ENCODE measurements around the gene GPC1.

GPC1 gene

DNA sequence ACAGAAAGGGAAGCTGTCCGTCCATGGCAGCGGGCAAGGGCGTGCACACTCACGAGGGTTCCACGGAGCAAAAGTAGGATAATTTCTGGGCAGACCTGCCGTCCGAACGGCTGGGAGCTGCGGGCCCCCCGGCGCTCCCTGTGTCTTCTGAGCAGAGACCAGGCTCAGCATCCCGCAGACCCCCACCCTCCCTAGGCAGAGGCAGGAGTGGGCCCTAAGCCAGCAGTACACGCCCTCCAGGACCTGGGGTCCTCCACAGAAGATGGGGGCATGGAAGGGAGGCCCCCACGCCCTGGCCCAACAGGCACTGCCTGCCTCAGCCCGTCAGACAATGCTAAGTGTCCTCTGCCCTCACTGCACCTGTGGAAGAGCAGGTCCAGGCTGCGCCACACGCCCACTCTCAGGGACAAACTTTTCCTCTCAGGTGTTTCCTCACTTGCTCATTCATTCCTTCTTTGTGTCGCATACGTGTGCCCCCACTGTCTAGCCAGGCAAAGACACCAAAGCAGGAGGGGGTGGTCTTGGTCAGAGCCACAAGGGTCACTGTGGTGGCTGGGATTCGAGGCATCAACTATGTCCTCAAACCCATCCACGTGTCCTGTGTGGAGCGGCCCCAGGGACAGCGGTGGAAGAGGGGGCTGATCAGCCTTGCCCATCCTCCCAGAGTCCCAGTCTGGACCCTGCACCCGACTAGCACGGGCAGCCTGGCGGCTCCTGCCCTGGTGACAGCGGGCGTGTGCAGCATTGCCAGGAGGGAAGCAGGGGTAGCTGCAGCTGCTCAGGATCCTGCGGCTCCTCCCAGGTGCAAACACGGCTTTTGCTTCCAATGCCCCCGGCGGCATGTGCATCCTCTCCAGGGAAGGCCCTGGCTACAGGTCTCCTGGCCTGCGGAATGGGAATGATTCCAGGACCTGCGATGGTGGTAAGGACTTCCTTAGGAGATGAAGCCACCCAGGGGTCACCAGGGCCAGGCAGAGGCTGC, 2.4 kb upstream of the GPC1 start:
- no peak for DNase-seq

DNA sequence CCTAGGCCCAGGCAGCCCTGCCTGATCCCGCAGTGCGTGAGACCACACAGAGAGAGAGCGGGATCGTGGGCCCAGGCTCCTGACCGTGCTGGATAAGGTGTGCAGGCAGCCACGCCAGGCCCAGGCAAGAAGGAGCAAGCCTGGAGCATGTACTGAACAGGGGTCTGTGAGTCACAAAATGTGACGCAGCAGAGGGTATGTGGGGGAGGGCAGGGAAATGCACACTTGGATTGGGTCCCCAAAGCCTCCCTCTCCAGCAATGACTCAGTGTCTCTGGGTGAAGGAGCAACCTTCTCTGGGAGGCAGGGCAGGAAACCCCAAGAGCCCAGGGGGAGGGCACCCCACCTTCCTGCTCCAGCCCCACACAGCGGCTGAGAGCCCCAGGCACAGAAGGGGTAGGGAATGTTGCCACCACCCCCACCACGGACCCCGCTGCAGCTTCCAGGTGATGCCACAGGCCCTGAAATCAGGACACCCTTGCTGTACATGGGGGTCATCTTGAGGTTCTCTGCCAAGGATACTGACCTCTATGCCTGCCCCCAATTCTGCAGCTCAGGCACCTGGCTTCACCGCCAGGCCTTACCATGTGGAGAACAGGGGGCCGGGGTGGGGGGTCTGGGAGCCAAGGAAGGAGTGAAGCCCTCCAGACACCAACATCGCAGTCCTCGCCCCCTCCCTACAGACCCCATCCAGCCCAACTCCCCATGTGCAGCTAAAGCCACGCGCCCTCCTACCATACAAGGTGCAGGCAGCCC, 1.3 kb upstream of the GPC1 start:
- no peak for DNase-seq

DNA sequence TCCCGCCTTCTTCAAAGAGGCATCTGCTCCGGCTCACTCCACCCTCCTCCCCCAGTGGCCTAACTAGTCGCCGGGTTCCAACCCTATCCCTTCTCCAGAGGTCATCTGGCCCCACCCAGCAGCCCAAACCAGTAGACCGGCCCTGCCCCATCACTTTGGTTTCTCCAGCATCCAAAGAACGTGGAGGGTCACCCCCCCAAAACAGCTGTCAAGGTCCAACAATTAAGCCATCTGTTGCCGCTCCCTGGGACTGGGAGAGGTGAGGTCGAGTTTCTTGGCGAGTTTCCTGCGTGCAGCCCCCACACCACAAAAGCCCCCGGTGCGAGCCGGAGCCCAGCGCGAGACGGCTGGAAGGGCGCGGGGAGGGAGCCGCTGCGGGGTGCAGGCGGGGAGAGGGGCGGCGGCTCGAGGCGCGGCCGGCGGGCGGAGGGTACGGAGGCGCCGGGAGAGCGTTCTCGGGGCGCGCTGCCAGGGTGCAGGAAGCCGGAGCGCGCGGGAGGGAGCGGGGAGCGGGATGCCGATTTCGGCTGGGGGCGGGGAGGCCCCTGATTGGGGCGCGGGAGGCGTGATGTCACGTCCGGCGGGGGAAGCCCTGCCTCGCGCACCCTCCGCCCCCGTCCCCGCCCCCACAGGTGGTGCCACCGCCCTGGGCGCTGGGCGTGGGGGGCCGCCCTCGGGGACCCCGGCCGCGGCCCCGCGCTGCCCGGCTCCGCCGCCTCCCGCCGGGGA, 571 bp upstream of the GPC1 start:
- peak; percentile 85 for DNase-seq

DNA sequence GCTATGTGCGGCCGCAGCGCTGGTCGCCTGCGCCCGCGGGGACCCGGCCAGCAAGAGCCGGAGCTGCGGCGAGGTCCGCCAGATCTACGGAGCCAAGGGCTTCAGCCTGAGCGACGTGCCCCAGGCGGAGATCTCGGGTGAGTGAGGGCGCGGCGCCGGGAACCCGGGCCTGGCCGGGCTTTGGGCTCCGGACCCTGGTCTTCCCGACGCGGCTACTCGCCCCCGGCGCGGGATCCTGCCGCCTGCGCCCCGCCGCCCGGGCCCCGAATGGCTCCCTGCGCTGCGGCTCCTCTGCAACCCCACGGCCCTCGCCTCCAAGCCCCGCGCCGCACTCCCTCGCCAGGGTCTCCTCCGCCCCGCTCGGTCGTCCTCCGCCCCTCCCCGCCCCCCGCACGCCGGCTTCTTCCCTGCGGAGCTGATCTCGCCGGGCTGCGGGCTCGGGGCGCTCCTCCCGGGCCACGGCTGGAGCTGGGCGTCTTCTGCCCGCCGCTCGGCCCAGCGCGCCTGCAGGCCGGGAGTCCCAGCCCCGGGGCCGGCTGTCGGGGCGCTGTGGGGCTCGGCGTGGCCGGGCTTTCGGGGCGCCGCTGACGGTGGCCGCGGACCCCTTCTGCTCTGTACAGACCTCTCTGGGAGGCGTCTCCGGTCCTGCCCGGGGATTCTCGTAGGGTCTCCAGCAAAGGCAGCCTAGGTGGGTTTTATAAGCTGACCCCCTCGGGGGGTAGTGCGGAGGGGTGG, 652 bp downstream of the GPC1 start:
- DNase-seq = no peak

DNA sequence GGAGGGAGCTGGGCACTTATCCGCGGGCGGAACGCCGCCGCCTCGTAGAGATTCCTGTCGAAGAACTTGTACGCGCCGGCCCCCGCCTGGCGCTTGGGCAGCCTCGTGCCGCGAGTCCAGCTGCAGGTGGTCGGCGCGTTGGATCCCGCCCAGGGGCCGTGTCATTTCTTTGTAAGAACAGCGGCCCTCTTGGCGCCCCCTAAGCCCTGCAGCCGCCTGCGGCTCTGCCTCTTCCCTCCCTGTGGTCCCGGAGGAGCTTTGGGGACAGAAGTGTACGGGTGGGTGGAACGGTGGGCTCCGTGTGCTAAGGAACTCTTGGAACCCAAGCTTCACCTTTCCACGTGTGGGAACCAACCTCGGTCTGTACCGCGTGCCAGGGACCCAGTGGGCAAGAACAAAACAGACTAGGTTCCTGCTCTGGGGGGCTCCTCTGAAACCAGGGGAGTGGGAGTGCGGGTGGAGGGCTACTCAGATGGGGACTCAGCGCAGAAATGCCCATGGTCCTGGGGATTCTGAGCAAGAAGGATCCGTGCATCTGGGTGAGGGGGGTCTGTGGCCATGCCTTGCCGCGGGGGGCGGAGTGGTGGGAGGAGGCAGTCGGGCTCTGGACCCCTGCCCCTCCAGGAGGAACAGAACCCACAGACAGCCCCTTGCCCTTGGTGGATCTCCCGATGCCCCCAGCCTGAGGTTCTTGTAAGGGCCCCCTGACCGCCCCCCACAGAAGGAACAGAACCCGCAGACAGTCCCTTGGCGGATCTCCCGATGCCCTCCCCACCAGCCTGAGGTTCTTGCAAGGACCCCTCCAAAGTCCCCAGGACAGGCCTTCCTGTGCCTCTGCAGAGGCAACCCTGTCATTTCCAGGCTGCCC, 1.5 kb downstream of the GPC1 start:
- DNase-seq = no peak

DNA sequence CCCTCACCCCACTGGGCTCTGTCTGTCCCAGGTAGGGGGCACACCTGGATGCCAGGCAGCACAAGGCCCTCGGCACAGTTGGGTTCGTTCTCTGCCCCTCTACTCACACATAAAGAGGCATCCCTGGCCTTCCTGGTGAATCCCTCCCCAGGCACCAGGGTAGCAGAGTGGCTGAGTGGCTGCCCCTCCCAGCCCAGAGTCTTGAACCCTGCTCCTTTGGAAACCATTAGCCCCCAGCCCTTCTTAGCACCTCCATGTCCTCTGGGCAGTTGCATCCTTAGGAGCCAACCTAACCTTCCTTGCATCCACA, 2.0 kb downstream of the GPC1 start:
- DNase-seq = no peak

DNA sequence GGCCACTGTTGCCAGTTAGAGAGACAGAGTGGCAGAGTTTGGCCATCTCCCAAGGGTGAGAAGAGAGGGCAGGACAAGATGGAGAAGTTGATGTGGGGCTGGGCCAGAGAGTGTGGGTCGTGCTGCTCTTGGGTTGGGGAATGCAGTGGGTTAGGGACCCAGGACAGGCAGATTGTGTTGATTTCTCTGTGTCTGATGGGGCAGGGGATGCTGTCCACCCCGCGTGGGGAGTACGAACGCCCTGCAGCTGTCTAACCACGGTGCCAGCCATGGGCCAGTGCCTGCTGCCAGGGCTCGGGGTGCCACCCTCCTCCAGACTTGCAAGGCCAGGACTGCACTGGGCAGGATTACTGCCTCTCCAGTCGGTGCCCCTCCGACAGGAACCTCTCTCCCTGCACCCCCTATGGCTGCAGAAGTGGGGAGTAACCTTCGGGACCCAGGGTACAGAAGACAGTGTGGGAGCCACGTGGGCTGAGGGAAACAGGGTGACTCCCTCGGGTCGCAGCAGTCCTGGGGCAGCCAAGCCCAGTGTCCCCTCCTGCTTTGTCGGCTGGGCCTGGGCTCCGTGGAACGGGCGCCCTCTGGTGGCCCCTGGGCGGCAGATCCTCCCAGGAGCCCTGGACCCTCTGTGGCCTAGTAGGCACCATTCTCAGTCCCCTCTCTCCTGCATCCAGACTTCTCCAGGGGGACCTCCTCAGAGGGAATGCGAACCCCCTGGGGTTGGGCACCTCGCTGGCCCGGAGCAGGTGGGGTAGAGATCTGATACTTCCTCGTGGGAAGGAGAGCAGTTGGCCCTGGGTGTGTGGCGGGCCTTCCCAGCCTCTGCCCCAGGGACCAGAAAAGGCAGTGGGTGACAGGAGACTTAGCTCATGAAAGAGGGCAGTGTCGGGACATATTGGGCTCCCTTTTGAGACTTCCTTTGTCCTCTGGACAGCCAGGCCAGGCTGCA, 2.7 kb downstream of the GPC1 start:
- DNase-seq = peak; percentile 57

DNA sequence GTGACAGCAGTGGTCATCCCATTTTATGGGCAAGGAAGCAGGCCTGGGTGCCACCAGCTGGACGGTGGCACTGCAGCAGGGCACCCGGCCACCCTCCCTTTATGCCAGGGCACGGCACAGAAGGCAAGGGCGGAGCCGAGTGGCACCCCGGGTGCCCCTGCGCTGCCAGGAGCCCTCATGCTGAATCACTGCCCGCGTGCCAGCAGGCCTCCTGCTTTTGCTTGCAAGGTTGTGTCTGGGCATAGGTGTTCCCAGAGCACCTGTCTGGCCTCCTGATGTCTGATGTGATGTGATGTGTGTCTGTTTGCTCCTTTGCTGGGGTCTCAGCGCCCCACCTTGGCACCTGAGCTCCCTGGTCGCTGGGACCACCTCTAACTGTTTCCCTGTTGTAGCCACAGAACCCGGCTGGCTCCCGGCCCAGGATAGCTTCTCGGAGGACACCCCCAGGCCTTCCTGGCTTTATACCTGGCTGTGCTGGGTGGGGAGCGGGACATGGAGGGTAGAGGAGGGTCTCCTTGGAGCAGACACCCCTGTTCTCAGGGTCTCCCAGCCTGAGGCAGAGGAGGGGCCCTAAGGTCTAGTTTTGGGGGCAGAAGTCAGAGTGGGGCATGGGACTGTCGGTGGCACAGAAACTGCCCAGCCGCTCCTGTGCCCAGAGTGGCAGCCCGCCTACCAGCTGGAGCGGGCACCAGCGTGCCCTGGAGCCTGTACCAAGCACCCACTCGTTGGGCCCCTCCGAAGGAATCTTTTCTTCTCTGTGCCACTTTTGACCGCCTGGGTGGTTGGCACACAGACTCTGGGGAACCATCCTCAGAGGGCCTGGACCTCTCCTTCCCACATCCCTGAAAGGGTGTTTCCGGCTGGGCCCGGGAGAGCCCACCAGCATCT, 3.6 kb downstream of the GPC1 start:
- no peak for DNase-seq

DNA sequence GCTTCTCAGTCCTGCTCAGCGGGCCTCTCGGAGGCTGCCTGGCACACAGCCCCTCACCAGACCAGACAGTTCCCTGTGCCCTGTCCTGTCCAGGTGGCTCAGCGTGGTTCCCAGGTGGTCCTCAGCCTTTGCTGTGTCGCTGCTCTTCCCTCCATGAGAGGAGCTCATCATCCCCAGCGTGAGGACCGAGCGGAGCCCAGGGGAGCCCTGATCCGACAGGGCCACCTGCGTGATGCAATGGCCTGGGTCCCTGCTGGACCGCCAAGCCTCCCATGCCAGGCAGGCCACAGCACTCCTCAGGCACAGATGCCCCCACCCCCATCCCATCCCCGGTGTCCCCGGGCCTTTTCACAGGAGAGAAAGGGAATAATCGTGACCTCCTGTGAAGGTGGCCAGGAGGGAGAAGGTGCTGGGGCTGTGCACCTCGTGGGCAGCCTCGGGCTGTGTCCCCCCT, 4.3 kb downstream of the GPC1 start:
- no peak for DNase-seq

DNA sequence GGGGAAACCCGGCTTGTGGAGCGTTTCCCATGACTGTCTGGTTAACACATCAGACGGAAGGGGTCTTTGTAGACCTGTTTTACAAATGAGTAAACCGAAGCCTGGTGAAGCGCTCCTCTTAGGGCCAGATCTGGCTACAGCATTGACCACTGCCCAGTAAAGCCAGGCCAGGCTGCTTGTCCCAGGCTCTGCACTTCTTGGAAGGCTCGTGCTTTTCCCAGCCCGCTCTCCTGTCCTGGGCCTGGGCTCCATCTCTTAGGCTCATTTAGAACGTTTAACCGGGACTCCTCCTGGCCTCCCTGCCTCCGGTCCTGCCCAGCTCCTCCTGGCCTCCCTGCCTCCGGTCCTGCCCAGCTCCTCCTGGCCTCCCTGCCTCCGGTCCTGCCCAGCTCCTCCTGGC, 4.8 kb downstream of the GPC1 start:
- no peak for DNase-seq

DNA sequence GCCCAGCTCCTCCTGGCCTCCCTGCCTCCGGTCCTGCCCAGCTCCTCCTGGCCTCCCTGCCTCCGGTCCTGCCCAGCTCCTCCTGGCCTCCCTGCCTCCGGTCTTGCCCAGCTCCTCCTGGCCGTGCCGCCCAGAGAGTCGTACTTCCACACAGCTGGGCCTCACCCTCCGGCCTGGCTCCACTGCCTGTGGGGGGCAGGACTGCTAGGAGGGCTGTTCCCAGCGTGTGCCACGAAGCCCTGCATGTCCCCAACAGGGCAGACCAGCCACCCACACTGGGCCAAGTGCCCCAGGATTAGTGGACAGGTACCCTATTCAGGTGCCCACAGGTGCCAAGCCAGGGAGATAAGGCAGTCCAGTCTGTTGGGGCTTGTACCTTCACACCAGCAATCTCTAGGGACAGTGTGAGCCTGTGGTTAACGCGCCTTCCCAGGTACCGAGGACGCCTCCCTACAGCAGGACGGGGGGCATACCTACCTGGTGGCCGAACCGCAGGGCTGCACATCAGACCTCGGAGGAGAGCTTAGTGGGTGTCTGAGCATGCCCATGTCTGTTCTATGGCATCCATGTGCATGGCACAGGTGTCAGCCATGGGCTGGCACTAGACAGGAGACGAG, 5.3 kb downstream of the GPC1 start:
- no peak for DNase-seq

DNA sequence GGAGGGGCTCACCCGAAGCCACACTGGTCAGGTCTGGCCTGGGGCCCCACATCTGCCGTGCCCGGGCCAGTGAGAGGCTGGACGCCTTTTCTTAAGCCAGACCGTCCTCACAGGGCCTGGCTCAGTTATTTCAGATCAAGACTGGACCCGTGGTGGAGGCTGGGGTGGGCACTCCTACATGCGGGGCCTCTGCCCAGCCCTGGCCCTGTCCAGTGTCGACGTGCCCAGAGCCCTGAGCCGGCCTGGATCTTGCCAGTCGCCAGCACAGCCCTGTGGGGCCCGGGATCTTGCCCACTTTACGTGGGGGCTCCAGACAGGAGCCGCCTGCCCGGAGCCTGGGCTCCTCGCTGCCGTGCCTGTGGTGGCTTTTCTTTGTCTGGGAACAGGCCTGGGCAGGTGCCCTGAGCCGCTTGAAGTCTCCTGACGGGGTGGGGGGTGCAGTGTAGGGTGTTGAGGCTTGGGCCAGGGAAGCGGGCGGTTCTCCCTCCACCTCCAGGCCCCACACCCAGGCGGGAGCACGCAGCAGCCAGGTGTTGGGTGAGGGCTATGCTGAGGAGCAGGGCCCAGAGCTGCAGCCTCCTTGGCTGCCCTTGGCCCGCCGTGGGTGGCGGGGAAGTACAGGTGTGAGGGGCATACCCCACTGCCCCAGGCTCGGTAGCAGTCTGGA, 6.0 kb downstream of the GPC1 start:
- DNase-seq = no peak

DNA sequence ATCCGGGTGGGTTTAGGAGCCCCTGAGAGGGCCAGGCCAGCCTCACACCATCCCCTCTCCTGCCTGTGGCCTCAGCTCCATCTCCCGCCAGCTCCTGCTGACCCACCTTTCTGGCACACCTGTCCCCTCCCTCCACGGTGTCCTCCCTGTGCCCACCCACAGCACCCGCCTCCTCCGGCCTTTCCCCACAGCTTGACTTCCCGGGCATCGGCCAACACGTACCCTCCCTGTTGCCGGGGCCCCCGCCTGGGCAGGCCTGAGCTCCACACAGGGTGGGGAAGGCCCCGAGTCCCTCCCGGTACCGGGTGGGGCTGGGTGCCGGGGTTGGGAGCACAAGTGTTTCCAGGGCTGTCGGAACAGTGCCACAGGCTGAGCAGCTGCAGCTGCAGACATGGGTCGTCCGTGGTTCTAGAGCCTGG, 6.5 kb downstream of the GPC1 start:
- no peak for DNase-seq

DNA sequence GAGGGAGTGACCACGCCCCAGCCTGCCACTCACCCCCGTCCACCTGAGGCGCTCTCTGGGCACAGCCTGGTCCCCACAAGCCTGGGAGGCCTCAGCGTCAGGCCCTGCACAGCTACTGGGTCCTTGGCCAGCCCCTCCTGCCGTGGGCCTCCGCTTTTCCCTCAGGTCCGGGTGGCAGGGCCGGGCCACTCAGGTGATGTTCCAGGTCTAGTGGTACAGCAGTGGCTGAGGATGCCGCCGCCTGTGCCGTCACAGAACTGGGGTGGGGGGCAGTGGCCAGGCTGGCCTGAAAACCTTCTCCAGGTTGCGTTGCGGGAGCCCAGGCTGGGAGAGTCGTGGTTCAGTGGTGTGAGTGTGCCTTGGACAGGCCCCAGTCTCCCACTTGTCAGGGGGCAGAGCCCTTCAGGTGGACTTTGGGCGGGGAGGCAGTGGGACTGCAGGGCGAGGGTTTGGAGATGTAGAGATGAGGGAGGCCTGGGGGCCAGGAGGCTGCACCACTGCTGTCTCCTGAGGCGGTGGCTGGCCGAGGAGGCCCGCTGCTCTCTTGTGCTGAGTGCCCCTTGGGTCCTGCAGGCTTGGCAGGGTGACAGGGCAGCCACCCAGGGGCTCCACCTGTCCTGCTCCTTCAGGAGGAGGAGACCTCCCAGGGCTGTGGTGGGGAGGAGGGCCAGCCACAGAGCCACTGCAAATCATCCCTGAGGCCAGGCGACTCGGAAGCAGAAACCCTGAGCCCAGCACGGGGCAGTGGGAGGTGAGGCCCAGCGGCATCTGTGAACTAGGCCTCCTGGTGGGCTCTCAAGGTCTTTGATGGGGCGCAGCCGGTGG, 7.6 kb downstream of the GPC1 start:
- no peak for DNase-seq

DNA sequence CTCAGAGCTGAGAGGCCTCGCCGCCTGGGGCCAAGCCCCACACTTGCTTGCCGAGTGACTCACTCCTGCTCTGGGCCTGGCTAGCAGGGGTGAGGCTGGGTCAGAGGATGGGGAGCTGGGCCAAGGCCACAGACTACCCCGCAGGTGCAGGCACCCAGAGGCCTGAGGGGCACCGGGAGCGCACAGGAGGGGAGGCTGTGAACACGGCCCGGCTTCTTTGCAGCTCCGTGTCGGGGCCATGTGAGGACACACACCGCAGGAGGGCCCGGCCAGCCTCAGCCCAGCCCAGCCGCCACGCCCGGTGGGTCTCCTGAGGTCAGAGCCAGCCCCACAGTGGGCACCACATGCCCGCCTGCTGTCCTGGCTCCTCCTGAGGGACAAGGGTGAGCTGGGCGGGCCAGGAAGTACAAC, 8.4 kb downstream of the GPC1 start:
- DNase-seq = no peak

DNA sequence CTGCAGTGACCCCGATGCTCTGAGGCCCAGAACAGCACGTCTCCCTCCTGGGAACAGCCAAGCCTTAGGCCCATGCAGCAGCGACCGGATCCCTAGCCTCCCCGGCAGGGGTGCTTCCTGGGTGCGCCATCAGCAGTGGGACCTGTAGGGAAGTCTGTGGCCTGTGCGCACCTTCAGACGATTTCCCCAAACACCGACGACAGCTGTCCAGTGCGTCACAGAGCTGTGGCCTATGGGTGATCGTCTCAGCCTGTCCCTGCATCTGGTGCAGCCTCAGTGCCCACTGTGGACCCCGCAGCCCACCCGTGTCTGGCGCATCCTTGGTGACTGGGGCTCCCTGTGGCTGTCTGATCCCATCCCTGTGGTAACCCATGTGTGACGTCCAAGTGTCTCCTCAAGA, 9.0 kb downstream of the GPC1 start:
- DNase-seq = no peak

DNA sequence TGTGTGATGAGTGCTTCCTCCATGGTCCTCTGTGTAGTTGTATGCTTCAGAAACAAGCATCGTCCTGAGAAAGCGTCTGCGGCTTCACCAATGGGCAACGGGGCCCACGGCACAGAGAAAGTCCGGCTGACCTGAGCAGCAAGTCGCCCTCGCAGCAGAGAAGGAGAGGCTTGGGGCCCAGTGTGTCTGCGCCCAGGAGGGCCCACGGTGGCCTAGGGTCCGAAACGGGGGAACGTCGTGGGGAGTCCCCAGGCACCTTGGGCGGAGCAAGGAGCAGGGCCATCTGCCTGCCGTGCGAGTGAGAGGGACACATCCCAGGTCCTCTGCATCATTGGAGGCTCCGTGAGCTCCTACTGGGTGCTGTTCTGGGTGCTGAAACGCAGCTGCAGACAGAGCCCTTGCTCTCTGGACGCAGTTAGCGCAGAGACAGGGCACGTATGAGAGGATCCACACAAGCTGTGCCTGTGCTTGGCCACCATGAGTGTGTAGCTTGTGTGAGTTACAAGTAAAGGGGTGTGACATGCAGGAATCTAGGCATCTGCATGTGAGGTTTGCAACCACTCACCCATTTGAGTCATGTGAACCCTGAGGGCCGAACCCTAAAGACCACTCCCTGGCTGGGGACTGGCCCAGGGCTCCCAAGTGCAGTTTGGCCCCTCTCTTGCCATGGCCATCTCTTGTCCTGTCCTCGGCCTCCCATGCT, 10.6 kb downstream of the GPC1 start:
- no peak for DNase-seq

Data from T-helper 9 cell (primary cell).